Activated naive CD4-positive, alpha-beta T cell treated with anti-CD3 and anti-CD28 coated beads, Interleukin-2, amount 50 U/mL, for 24 hours (primary cell): ENCODE data around the gene LRRC30.

ENCODE experiments used
- H3K27ac Mint-ChIP-seq: one replicate; pipeline ENCODE4 v1.8.0; 2021; ENCODE audit warnings: mild to moderate bottlenecking, mixed read lengths
- H3K27me3 Mint-ChIP-seq: one replicate; pipeline ENCODE4 v1.8.0; 2021; ENCODE audit warnings: mixed read lengths
- H3K36me3 Mint-ChIP-seq: one replicate; pipeline ENCODE4 v1.8.0; 2021; ENCODE audit warnings: mixed read lengths
- H3K4me1 Mint-ChIP-seq: one replicate; pipeline ENCODE4 v1.8.0; 2021; ENCODE audit warnings: mixed read lengths
- H3K4me3 Mint-ChIP-seq: one replicate; pipeline ENCODE4 v1.8.0; 2021; ENCODE audit warnings: mild to moderate bottlenecking, mixed read lengths
- H3K9me3 Mint-ChIP-seq: one replicate; pipeline ENCODE4 v1.8.0; 2021; ENCODE audit warnings: mixed read lengths

Gene LRRC30

DNA sequence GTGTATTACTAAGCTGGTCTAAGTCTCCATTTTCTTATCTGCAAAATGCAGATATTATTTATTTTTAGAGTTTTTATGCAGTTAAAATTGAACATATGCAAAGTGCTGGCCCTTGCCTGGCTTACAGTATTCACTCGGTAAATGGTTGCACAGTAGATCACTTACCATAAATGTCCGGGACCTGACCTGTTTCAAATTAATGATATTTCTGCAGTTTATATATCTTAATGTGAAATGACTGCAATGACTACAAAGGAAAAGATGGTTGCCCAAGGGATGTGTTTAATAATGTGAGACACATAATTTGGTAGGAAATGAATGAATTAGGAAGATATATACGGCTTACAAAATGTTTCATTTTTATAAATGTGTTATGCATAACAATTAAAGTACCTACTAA, 37.1 kb downstream of the LRRC30 start:
- Mint-ChIP-seq H3K4me3 (no peak overlapping the region), H3K27me3 (no peaks in the 10 kb centered on the region), H3K36me3 (no peaks in the 10 kb centered on the region), H3K27ac (no peak overlapping the region), H3K4me1 (no peaks in the 10 kb centered on the region), H3K9me3 (peaks cover 4% of the 10 kb centered on the region)

DNA sequence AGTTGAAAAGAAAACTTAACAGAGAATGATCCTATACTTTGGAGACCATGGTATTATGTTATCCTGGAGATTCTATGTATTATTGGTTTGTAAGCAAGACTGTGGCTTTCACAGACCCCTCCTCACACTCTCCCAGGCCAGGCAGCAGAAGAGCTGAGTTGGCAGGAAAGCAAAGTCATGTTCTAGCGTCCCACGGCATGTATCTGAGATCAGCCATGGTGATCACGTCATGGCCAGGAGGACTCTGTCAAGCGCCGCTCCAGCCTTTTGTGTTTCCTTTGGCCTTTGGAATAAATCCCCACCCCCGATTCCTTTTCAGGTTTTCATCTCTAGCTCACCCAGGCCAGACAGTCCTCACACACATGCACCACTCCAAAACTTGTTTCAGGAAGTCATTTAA, 39.1 kb downstream of the LRRC30 start:
- Mint-ChIP-seq H3K4me1 (no peaks in the 10 kb centered on the region), H3K36me3 (no peaks in the 10 kb centered on the region), H3K4me3 (no peak overlapping the region), H3K9me3 (peaks cover 4% of the 10 kb centered on the region), H3K27ac (no peak overlapping the region), H3K27me3 (no peaks in the 10 kb centered on the region)

DNA sequence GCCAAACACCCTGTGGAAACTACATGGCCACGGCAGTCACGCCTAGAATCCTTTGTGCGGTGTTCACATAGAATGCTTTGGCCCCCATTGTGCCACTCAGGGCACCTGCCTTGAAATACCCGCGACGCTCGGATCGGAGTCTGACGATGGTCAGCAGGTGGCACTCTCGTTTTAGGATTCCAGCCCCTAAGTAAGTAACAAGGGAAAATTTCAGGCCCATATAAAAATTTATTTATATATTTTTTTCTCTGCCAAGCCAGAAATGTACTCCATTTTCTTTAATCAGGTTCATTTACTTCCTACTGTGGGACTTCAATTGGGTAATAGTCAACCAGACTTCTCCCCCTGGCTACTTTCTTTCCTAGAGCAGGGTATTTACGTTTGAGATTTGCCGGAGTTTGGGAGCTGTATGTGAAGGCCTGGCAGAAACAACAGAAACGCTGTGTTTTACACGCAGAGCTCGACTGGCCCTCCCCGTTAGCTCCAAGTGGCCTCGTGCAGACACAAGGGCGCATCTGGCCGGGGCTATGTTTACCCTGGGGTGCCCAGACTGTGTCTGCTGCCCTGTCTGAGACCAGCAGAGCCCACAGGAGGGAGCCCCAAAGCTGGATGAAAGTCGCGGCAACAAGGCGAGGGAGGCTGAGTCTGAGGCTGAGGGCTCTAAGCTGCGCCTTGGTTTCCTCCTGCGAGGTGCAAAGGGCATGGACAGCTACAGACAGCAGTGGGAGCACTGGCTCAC, 41.6 kb downstream of the LRRC30 start:
- Mint-ChIP-seq H3K36me3 (no peaks in the 10 kb centered on the region), H3K4me3 (no peak overlapping the region), H3K4me1 (no peaks in the 10 kb centered on the region), H3K27ac (no peak overlapping the region), H3K27me3 (no peaks in the 10 kb centered on the region), H3K9me3 (peaks cover 4% of the 10 kb centered on the region)

DNA sequence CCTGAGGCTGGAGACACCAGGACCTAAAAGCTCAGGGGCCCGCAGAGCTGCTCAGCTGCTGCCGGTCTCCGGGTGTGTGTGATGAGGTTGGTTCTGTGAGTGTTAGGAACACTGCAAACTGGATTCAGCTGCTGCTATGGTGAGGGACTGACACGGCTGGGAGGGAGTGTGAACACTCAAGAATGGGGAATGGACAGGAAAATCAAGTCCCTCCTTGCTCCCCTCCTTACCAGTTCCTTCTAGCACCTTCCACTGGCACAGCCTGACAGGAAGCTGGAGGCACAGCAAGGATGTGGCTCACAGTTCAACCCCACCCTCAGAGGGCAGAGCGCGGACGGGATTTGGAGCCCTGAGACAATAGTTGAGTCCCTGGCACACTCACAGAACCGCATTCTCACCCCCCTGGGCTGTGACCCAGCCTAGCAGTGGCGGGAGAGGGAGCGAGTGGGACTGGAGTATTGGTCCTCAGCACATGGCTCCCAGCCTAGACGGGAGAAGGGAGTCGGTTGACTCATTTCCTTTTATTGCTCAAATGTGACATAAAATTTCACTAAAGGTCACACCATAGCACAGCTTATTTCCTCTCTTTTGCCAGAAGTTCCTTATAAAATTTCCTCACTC, 42.5 kb downstream of the LRRC30 start:
- Mint-ChIP-seq H3K9me3 (peaks cover 4% of the 10 kb centered on the region), H3K4me3 (no peak overlapping the region), H3K27ac (no peak overlapping the region), H3K36me3 (no peaks in the 10 kb centered on the region), H3K27me3 (no peaks in the 10 kb centered on the region), H3K4me1 (no peaks in the 10 kb centered on the region)

DNA sequence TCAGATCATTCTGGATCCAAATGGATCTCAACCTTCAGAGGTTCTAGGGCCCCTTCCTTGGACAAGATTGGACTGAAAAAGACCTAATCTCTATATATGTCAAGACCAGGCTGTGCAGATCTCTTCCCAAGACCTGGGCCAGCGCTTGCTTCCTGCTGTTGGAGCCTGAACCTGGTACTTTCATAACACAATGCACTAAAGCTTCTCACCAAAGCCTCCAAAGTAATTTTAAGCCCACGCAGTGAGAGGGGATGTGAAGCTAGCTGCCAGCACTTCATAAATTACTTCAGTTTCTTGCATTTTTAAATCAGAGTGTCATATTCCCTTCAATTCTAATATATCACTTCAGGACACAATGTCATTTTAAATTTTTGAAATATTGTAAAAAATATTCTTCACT, 50.7 kb downstream of the LRRC30 start:
- no peaks in the 10 kb centered on the region for H3K36me3 Mint-ChIP-seq
- no peaks in the 10 kb centered on the region for H3K27me3 Mint-ChIP-seq
- H3K4me1 Mint-ChIP-seq: no peaks in the 10 kb centered on the region
- no peak overlapping the region for H3K4me3 Mint-ChIP-seq
- H3K27ac Mint-ChIP-seq: no peak overlapping the region
- H3K9me3 Mint-ChIP-seq: peaks cover 6% of the 10 kb centered on the region
